ENCODE results near the gene MROH7. TPM values are rescaled to one million over a fixed set of nuclear protein-coding genes. Genes with fewer than 3 reads are reported as not detected.

MROH7 gene
- total and polyA plus RNA-seq, 2 experiments from 2014 or later = 0.24 to 0.87 TPM

GRCh38 chr1:54738244-54738643, 96.7 kb downstream of the MROH7 start:
- TF ChIP-seq EZH2 (IDR thresholded peaks at IDR 0.05; ENCODE audit: borderline replicate concordance) = no peak
- TF ChIP-seq EZH2phosphoT487 (IDR thresholded peaks at IDR 0.05; ENCODE audit: low read depth, severe bottlenecking, unreplicated experiment) = no peak
- TF ChIP-seq, protein P1, sequence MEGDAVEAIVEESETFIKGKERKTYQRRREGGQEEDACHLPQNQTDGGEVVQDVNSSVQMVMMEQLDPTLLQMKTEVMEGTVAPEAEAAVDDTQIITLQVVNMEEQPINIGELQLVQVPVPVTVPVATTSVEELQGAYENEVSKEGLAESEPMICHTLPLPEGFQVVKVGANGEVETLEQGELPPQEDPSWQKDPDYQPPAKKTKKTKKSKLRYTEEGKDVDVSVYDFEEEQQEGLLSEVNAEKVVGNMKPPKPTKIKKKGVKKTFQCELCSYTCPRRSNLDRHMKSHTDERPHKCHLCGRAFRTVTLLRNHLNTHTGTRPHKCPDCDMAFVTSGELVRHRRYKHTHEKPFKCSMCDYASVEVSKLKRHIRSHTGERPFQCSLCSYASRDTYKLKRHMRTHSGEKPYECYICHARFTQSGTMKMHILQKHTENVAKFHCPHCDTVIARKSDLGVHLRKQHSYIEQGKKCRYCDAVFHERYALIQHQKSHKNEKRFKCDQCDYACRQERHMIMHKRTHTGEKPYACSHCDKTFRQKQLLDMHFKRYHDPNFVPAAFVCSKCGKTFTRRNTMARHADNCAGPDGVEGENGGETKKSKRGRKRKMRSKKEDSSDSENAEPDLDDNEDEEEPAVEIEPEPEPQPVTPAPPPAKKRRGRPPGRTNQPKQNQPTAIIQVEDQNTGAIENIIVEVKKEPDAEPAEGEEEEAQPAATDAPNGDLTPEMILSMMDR (IDR thresholded peaks at IDR 0.05; ENCODE audit: poor library complexity) = no peak
- H3K27ac ChIP-seq = no peak overlapping the region
- no peak overlapping the region for H2AFZ ChIP-seq
- no peaks in the 10 kb centered on the region for H4K20me1 ChIP-seq (ENCODE audit: insufficient read depth, poor library complexity, severe bottlenecking)
- no peaks in the 10 kb centered on the region for H3K9me2 ChIP-seq (replicated peaks; ENCODE audit: insufficient read depth)
- no peak overlapping the region for H3K4me2 ChIP-seq
- DNase-seq (ENCODE audit: low spot score) = no peak
- WGBS (ENCODE audit: low lambda C conversion rate, missing lambda C conversion rate) = 91% methylated on average over 6 of the region's 6 CpGs
- H3K36me3 ChIP-seq (replicated peaks; ENCODE audit: insufficient read depth, low read depth) = no peaks in the 10 kb centered on the region
- H3K4me1 ChIP-seq (ENCODE audit: insufficient read depth) = no peaks in the 10 kb centered on the region
- no peaks in the 10 kb centered on the region for H3K27me3 ChIP-seq
- H3K4me3 ChIP-seq = no peak overlapping the region
- H3K9me3 ChIP-seq (ENCODE audit: low read depth) = no peaks in the 10 kb centered on the region
- H3K79me2 ChIP-seq = no peaks in the 10 kb centered on the region

DNA sequence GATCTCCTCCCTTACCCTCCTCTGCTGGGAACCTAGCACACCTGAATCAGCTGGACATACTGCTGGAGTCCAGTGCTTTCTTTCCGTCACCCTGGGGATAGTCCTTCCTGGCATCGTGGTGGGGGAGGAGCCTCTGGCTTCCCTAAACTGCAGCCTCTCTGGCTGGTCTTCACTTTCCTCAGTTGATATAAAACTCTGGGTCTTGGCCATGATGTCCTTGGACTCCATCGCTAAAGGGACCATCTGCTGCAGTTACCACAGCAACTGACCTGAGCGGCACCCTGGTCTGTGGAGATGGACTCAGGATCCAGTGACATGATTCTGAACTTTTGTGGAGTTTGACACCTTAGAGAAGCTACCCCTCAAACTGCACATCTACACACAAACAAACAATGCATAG, 99.9 kb downstream of the MROH7 start:
- no peaks in the 10 kb centered on the region for H3K36me3 ChIP-seq (replicated peaks; ENCODE audit: insufficient read depth, low read depth)
- no peaks in the 10 kb centered on the region for H3K27me3 ChIP-seq
- no peak for DNase-seq (ENCODE audit: low spot score)
- no peak overlapping the region for H3K4me2 ChIP-seq
- WGBS (ENCODE audit: low lambda C conversion rate, missing lambda C conversion rate) = 95% methylated on average over 4 of the region's 4 CpGs
- no peak overlapping the region for H3K4me3 ChIP-seq
- TF ChIP-seq, protein P1 (IDR thresholded peaks at IDR 0.05; ENCODE audit: poor library complexity) = no peak
- TF ChIP-seq EZH2phosphoT487 (IDR thresholded peaks at IDR 0.05; ENCODE audit: low read depth, severe bottlenecking, unreplicated experiment) (no peak), EZH2 (IDR thresholded peaks at IDR 0.05; ENCODE audit: borderline replicate concordance) (no peak)
- no peak overlapping the region for H2AFZ ChIP-seq
- H3K27ac ChIP-seq = no peak overlapping the region
- no peaks in the 10 kb centered on the region for H3K9me2 ChIP-seq (replicated peaks; ENCODE audit: insufficient read depth)
- H3K4me1 ChIP-seq (ENCODE audit: insufficient read depth) = no peaks in the 10 kb centered on the region
- no peaks in the 10 kb centered on the region for H4K20me1 ChIP-seq (ENCODE audit: insufficient read depth, poor library complexity, severe bottlenecking)
- H3K9me3 ChIP-seq (ENCODE audit: low read depth) = no peaks in the 10 kb centered on the region
- no peaks in the 10 kb centered on the region for H3K79me2 ChIP-seq

DNA sequence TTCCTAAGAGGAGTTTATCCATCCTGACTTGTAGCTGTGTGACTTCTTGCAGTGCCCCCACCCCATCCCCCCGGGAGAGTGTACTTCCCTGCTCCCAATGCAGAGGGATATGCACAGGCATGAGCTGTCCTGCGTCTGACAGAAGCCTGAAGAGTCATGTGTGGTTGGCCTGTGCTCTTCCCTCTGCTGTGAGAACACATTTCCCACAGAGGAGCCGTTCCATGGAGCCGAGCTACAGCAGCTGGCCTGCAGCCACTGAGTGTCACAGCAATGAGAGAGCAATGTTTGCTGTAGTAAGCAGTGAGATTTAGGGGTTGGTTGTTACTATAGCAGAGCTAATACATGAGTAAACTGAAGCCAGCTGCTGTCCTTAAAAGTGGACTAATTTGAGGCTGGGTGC, 100.7 kb downstream of the MROH7 start:
- no peaks in the 10 kb centered on the region for H3K79me2 ChIP-seq
- no peak overlapping the region for H3K4me3 ChIP-seq
- H3K27ac ChIP-seq = no peak overlapping the region
- H3K4me2 ChIP-seq = no peak overlapping the region
- H4K20me1 ChIP-seq (ENCODE audit: insufficient read depth, poor library complexity, severe bottlenecking) = no peaks in the 10 kb centered on the region
- no peak overlapping the region for H2AFZ ChIP-seq
- 77% methylated on average over 4 of the region's 4 CpGs for WGBS (ENCODE audit: low lambda C conversion rate, missing lambda C conversion rate)
- H3K9me2 ChIP-seq (replicated peaks; ENCODE audit: insufficient read depth) = no peaks in the 10 kb centered on the region
- DNase-seq (ENCODE audit: low spot score) = no peak
- no peaks in the 10 kb centered on the region for H3K36me3 ChIP-seq (replicated peaks; ENCODE audit: insufficient read depth, low read depth)
- H3K9me3 ChIP-seq (ENCODE audit: low read depth) = no peaks in the 10 kb centered on the region
- no peaks in the 10 kb centered on the region for H3K27me3 ChIP-seq
- no peaks in the 10 kb centered on the region for H3K4me1 ChIP-seq (ENCODE audit: insufficient read depth)
- TF ChIP-seq EZH2phosphoT487 (IDR thresholded peaks at IDR 0.05; ENCODE audit: low read depth, severe bottlenecking, unreplicated experiment) (no peak), EZH2 (IDR thresholded peaks at IDR 0.05; ENCODE audit: borderline replicate concordance) (no peak)
- TF ChIP-seq, protein P1 (IDR thresholded peaks at IDR 0.05; ENCODE audit: poor library complexity) = no peak
